Heart left ventricle (tissue), 16 donors: ENCODE measurements around the gene BICDL2. TPM values are rescaled to one million over a fixed set of nuclear protein-coding genes. Genes with fewer than 3 reads are reported as not detected.

Experiments used
- ATAC-seq, 4 donors: fragments of 200-7000 bp; cut with Tn5 transposase; one replicate each; pipeline ENCODE4 v1.9.1; 2020 to 2022; ENCODE audit warnings: moderate library complexity in 4 of 4, mild to moderate bottlenecking in 3 of 4, moderate number of reproducible peaks in 1 of 4
- DNase-seq, 5 donors: peaks; one replicate each; pipeline ENCODE4 v3.0.0-alpha.2; 2020
- H3K27ac ChIP-seq, 12 donors: fragments of 200-600 bp; sonication (generic) in 4 of 12; one replicate each; pipeline versions ENCODE4 v1.5.0 to v1.8.0; 2016 to 2022; ENCODE audit warnings: mild to moderate bottlenecking in 2 of 12
- H3K27me3 ChIP-seq, 9 donors: fragments of 200-600 bp; sonication (generic) in 2 of 9; one replicate each; pipeline versions ENCODE4 v1.5.1 to v1.8.0; 2016 to 2022; ENCODE audit warnings: mild to moderate bottlenecking in 3 of 9
- H3K36me3 ChIP-seq, 9 donors: fragments of 200-600 bp; sonication (generic) in 2 of 9; one replicate each; pipeline versions ENCODE4 v1.5.0 to v1.8.0; 2018 to 2022; ENCODE audit warnings: mild to moderate bottlenecking in 2 of 9
- H3K4me1 ChIP-seq, 12 donors: fragments of 200-600 bp; sonication (generic) in 4 of 12; one replicate each; pipeline versions ENCODE4 v1.5.0 to v1.8.0; 2016 to 2022; ENCODE audit warnings: mild to moderate bottlenecking in 3 of 12
- H3K4me3 ChIP-seq, 12 donors: fragments of 200-600 bp; sonication (generic) in 4 of 12; one replicate each; pipeline versions ENCODE4 v1.5.0 to v1.8.0; 2017 to 2022; ENCODE audit warnings: mild to moderate bottlenecking in 9 of 12, moderate library complexity in 4 of 12
- H3K9me3 ChIP-seq, 12 donors: fragments of 200-600 bp; sonication (generic) in 4 of 12; one replicate each; pipeline versions ENCODE4 v1.5.0 to v1.8.0; 2016 to 2022; ENCODE audit warnings: mild to moderate bottlenecking in 1 of 12
- POLR2A ChIP-seq, 2 donors: fragments of 450-650 bp; IDR thresholded peaks; one replicate each; pipeline ENCODE4 v1.6.1; 2017; ENCODE audit warnings: antibody characterized with exemption in 2 of 2, mild to moderate bottlenecking in 2 of 2, moderate library complexity in 2 of 2
- WGBS, 4 donors: extraction: QIAGEN DNeasy Blood & Tissue Kit in 2 of 4; methylation state at CpG; one replicate each; pipeline versions ENCODE4 v1.1.5 to v1.1.7; 2013 to 2018; 5-methylcytosine and 5-hydroxymethylcytosine counted together
- intact Hi-C, 10 donors: fragments of 100-400 bp; cut with DNase I; formaldehyde crosslinking; loops; one replicate each; pipeline versions ENCODE4 v1.11.1 to v1.14.2; 2022
- polyA plus RNA-seq, 2 donors: library from polyadenylated mRNA; stranded (reverse); fragments of 200-250 nt; gene quantifications; one replicate each; pipeline ENCODE4 v1.2.3, GENCODE V29; 2013
- total RNA-seq, 9 donors: library from RNA; depleted of rRNA in 2 of 9; stranded (reverse); fragments of >200 nt in 2 of 9; fragmentation: NEBNext Ultra II Directional in 3 of 9; extraction: Animal tissue kit (Norgen Biotek cat#: 25700) in 3 of 9; gene quantifications; one replicate each; pipeline versions ENCODE4 v1.1.0 to v1.2.4, GENCODE V29; 2016 to 2023
- TF ChIP-seq, protein P1 (sequence below), 12 donors: fragments of 200-600 bp; sonication (generic) in 4 of 12; IDR thresholded peaks; one replicate each; pipeline versions ENCODE4 v1.5.0 to v1.8.0; 2018 to 2022; ENCODE audit warnings: antibody characterized with exemption in 12 of 12, mild to moderate bottlenecking in 5 of 12
- donor health status: ischemic (EF 13 %, LVEDD 7.1; RV severe dilation, severe dysfunction).
- donor health status: healthy with polysubstance abuse.
- donor health status: DM: no; HTN: yes; CAD: no.
- donor health status: DM: no; HTN: no; CAD: no.
- donor health status: ischemic (EF 25% LVEDD 6.9; RV normal size, moderate dysfunction).
- donor health status: ischemic (EF 25% LVEDD 5.7; RV mildly dilated, moderate dysfunction).
- donor health status: healthy.
- donor health status: DM: yes; HTN: yes; CAD: no.
- donor health status: ischemic (EF 35%, LVEDD 5.7; RV mildly dilated, moderate dysfunction).
- donor health status: nonischemic (EF 11% LVEDD 7.7; RV severe dilation, severe dysfunction).
- donor health status: DM: yes; HTN: yes; CAD: no.
- donor health status: PGD.
- donor health status: ischemic (EF 29% LVEDD 5.4; RV normal size, mild dysfunction).
- donor health status: nonischemic (EF 23%, LVEDD 6.1; RV moderate dilation, normal function).

BICDL2 gene
- total and polyA plus RNA-seq, 11 donors = 0.07 TPM; not detected in 10

DNA sequence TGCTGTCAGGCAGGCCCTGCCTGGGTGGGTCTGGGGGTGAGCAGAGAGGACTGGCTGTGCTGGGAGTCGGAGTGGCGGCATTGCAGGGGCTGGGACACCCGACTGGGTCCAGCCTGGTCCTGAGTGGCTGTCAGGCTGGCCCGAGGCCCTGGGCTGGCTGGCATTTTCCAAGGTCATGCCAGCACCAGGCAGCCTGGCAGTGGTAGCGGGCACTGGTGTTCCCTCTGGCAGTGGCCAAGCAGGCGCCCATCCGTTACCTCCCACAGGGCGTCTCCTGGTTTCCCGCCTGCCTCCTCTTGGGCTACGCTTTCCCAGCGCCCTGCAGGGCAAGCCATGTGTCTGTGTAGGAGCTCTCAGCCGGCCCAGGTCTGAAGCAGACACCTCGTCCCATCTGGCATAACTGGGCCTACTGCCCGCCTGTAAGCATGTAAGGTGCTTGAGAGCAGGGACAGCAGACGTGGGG, 50.8 kb downstream of the BICDL2 start:
- Histone ChIP-seq H3K4me1 (peaks cover 0 to 38% (median 21%) of the 10 kb centered on the region in 12 donors), H3K27me3 (peaks cover 0 to 17% (median 3%) of the 10 kb centered on the region in 9 donors), H3K9me3 (no peaks in the 10 kb centered on the region), H3K4me3 (no peak overlapping the region), H3K27ac (peak overlapping the region; percentile 53 to 97 (median 86)), H3K36me3 (no peaks in the 10 kb centered on the region)
- peak in 4 of 5 donors; percentile 68 to 89 (median 75) for DNase-seq
- WGBS, 4 donors = 49 to 64% (median 56%) methylated on average over 9 to 15 of the region's 15 CpGs
- intact Hi-C loops = no loop called here
- ATAC-seq = peak; percentile 77 to 85 (median 78)
- TF ChIP-seq, protein P1, sequence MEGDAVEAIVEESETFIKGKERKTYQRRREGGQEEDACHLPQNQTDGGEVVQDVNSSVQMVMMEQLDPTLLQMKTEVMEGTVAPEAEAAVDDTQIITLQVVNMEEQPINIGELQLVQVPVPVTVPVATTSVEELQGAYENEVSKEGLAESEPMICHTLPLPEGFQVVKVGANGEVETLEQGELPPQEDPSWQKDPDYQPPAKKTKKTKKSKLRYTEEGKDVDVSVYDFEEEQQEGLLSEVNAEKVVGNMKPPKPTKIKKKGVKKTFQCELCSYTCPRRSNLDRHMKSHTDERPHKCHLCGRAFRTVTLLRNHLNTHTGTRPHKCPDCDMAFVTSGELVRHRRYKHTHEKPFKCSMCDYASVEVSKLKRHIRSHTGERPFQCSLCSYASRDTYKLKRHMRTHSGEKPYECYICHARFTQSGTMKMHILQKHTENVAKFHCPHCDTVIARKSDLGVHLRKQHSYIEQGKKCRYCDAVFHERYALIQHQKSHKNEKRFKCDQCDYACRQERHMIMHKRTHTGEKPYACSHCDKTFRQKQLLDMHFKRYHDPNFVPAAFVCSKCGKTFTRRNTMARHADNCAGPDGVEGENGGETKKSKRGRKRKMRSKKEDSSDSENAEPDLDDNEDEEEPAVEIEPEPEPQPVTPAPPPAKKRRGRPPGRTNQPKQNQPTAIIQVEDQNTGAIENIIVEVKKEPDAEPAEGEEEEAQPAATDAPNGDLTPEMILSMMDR (IDR thresholded peaks at IDR 0.05) = no peak
- TF ChIP-seq POLR2A (IDR thresholded peaks at IDR 0.05) = no peak

DNA sequence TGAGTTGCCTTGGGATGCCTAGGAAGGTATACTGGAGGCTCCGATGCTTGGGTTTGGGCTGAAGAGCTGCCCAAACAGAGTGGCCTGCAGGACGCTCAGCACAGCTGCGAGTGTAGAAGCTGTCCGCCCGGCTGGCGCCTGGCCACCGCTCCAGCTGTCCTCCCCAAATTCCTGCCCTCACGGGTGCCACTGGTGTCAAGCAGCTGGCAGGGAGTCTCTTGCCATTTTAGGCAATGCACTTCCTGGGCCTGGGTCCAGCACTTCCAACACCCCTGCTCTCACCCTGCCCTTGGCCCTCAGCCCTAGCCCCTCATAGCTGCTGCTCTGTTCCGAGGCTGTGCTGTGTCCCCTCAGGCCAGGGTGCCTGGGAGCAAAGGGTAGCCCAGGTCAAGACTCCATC, 51.3 kb downstream of the BICDL2 start:
- DNase-seq (peak in 4 of 5 donors; percentile 57 to 72 (median 66)), ATAC-seq (peak; percentile 3 to 57 (median 17))
- no peaks in the 10 kb centered on the region for H3K36me3 ChIP-seq
- TF ChIP-seq, protein P1 (IDR thresholded peaks at IDR 0.05) = no peak
- no peak for TF ChIP-seq POLR2A (IDR thresholded peaks at IDR 0.05)
- peaks cover 0 to 17% (median 3%) of the 10 kb centered on the region in 9 donors for H3K27me3 ChIP-seq
- intact Hi-C loops = no loop called here
- H3K27ac ChIP-seq = peak overlapping the region; percentile 53 to 97 (median 86)
- peaks cover 0 to 41% (median 23%) of the 10 kb centered on the region in 12 donors for H3K4me1 ChIP-seq
- no peaks in the 10 kb centered on the region for H3K9me3 ChIP-seq
- no peak overlapping the region for H3K4me3 ChIP-seq
- WGBS, 4 donors = 34 to 60% (median 41%) methylated on average over 1 to 9 of the region's 9 CpGs

DNA sequence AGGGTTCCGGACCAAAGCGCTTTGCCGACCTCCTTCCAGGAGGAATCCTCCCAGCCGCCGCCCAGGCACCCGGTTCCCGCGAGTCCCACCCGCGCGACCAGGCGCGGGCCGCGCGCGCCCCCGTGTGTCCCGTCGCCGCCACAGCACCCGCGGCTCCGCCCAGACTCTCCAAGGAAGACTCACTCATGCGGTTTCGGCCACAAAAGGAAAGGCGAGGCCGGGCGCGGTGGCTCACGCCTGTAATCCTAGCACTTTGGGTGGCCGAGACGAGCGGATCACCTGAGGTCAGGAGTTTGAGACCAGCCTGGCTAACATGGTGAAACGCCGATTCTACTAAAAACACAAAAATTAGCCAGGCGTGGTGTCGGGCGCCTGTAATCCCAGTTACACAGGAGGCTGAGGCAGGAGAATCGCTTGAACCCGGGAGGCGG, 53.0 kb downstream of the BICDL2 start:
- Histone ChIP-seq H3K9me3 (no peaks in the 10 kb centered on the region), H3K27me3 (peaks cover 0 to 19% (median 7%) of the 10 kb centered on the region in 9 donors), H3K4me3 (peak overlapping the region in 7 of 12 donors; percentile 21 to 49 (median 39)), H3K4me1 (peaks cover 0 to 47% (median 31%) of the 10 kb centered on the region in 12 donors), H3K36me3 (no peaks in the 10 kb centered on the region), H3K27ac (peak overlapping the region in 1 of 12 donors; percentile 31)
- DNase-seq (peak; percentile 72 to 89 (median 82)), ATAC-seq (peak in 3 of 4 donors; percentile 30 to 56 (median 50))
- 10 to 19% (median 12%) methylated on average over 22 to 42 of the region's 42 CpGs for WGBS, 4 donors
- intact Hi-C loops = loop anchor here in 1 of 10 donors (5.0 kb wide), 1 partner anchor 71 kb away; the partner anchor contains the start of gene FLYWCH1
- TF ChIP-seq, protein P1 (IDR thresholded peaks at IDR 0.05) = peak; percentile 87 to 98 (median 97)
- no peak for TF ChIP-seq POLR2A (IDR thresholded peaks at IDR 0.05)

DNA sequence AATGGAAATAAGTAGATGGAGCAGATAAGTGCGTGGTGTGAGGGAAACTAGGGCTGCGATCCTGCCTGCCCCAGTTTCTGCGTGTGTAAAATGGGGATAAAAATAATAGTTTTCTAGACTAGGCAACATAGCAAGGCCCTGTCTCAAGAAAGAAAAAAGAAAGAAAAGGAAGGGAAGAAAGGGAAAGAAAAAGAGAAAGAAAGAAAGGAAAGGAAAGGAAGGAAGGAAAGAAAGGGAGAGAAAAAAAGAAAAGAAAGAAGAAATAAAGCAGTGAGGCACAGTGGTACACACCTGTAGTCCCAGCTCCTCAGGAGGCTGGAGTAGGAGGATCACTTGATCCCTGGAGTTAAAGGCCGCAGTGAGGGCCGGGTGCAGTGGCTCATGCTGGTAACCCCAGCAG, 54.3 kb downstream of the BICDL2 start:
- H3K4me3 ChIP-seq = no peak overlapping the region
- H3K9me3 ChIP-seq = no peaks in the 10 kb centered on the region
- ATAC-seq (no peak), DNase-seq (no peak)
- TF ChIP-seq, protein P1 (IDR thresholded peaks at IDR 0.05) = no peak
- TF ChIP-seq POLR2A (IDR thresholded peaks at IDR 0.05) = no peak
- WGBS, 4 donors = 85 to 90% (median 88%) methylated on average over 5 of the region's 5 CpGs
- intact Hi-C loops = loop anchor here in 1 of 10 donors (5.0 kb wide), 1 partner anchor 70 kb away; the partner anchor contains the start of gene FLYWCH1
- no peak overlapping the region for H3K27ac ChIP-seq
- peaks cover 0 to 47% (median 31%) of the 10 kb centered on the region in 12 donors for H3K4me1 ChIP-seq
- H3K36me3 ChIP-seq = no peaks in the 10 kb centered on the region
- H3K27me3 ChIP-seq = peaks cover 0 to 12% (median 4%) of the 10 kb centered on the region in 9 donors
